NCI-H446 treated with DMSO at 0.1 percent for 48 hours (cell line): Measurements from ENCODE around the gene LINGO4.

Experiments
- DNase-seq: peaks from one replicate; lab custom pipeline; 2025; lab: John Stamatoyannopoulos, UW

The LINGO4 gene

DNA sequence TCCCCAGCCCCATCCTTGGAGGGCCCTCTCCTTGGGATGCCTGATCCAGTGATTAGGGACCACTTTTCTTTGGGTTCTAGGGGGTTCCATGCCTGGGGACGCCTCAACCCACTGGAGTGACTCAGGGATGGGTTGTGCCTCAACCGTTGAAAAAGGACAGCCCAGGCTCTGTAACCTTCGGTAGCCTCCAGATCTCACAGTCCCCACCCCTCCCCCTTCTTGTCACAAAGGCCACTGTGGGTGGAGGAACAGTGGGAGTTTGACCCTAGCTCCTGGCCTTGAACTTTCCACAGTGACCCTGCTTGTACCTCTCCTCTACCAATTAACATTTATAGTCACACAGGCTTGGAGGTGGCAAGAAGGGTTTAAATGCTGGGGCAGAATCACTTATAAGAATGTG lies 29.0 kb upstream of the LINGO4 start:
- no peak for DNase-seq

DNA sequence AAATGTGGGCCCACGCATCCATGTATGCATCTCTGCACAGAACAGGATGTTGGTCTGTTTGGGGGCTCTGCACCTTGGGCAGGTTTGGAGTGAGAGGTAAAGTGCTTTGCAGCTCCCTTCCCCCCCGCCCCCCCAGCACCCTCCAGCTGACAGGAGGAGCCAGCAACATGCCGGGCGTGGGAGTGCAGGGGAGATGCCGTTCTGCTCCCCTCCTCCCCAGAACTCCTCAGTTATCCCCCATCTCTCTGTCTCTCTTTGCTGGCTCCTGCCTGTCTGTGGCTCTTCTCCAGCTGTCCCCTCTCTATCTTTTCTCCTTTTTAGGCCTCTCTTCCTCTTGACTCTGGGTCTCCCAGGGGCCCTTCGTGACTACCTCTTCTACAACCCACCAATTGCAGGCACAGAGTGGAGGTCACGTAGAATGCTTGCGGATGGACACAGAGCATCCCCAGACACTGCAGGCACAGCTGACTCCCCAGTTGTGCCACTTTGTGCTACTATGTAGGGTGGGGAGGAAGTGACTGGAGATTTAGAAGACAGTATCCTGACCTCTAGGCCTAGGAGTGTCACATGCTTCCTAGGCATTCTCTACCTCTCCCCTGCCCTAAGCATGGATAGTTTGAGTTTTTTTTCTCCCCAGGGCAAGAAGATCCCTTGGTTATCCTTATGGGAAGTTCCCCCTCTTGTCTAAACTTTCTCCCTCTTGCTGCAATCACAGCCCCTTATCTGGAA lies 28.1 kb upstream of the LINGO4 start:
- DNase-seq = no peak

- peak; percentile 64 for DNase-seq
Observed at GRCh38 chr1:151832318-151832980, 27.2 kb upstream of the LINGO4 start.

DNA sequence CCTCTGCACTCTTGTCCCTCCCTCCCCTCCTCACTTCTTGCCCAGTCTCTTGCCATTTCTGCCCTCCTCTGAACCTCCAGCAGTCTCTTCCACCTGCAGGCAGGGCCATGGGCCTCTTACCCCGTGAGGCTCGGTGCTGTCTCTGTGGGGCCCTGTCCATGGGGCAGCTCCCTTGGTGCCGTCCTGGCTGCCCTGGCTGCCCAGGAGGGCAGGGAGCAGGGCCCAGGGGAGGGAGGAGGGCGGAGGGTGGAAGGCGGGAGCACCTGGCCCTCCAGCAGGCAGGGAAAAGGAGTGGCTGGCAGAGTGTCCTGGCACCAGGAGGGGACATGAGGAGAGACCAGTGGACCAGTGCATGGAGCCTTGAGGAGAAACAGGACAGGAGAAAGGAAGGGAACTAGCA lies 26.4 kb upstream of the LINGO4 start, which contains the start of gene RORC:
RORC (minus strand) TSS at position 198 of the 400 bp plus-strand sequence; CDS start at position 160, 38 bp downstream.
- DNase-seq = no peak

DNA sequence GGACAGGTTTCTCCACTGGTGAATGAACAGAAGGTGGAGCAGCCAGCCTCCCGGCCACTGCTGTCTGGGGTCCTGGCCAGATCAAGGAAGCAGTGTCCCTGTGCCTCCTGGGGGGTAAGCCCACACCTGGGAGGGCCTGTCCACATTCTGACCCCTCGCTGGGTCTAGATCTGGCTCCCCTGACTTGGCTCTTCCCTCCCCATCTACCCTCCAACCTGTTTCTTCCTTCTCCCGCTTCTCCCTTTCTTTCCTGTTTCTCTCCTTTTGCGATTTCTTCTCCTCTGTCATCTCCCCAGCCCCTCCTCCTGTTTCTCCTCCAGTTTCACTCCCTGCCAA lies 26.0 kb upstream of the LINGO4 start:
- no peak for DNase-seq

DNA sequence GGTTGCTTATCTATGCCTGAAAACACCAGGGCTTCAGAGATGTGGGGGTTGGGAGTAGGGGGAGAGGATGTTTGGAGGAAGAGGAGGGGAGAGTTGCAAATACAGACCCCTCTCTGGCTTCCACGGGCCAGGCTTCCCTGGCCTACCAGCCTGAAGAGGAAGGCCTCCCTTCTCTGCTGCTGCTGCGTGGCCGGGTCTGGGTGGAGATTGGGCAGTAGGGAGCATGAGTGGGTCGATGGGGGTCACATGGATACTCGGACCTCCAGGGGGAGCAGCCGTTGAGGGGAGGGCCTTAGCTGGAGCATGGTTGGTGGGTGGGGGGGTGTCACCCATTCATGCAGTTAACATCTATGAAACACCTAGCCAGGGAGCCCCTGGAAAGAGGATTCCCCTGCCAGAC lies 24.8 kb upstream of the LINGO4 start:
- DNase-seq = no peak

GRCh38 chr1:151829352-151830046 lies 24.3 kb upstream of the LINGO4 start:
- no peak for DNase-seq

DNA sequence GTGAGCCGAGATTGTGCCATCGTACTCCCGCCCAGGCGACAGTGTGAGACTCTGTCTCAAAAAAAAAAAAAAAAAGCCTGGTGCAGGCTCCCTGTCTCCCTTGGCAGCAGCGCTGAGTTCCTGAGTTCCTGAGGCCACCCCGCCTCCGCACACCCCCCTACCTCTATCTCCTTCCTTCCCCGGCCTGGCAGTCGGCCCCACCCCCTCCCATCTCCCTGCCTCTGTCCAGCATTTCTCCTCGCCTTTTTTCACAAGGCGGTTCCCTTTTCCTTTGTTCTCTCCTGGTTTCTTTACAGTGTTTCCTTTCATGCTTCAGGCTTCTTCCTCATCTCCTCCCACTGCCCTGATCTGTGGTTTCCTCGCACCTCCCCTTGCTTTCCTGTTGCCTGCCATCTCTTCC lies 23.7 kb upstream of the LINGO4 start:
- DNase-seq = no peak

GRCh38 chr1:151827853-151828252 lies 22.6 kb upstream of the LINGO4 start:
- no peak for DNase-seq

- no peak for DNase-seq
Observed at GRCh38 chr1:151825751-151826660, 20.8 kb upstream of the LINGO4 start.

GRCh38 chr1:151825204-151825603 lies 20.0 kb upstream of the LINGO4 start:
- no peak for DNase-seq

- DNase-seq = no peak
Observed at GRCh38 chr1:151823175-151823574, 18.0 kb upstream of the LINGO4 start.

DNA sequence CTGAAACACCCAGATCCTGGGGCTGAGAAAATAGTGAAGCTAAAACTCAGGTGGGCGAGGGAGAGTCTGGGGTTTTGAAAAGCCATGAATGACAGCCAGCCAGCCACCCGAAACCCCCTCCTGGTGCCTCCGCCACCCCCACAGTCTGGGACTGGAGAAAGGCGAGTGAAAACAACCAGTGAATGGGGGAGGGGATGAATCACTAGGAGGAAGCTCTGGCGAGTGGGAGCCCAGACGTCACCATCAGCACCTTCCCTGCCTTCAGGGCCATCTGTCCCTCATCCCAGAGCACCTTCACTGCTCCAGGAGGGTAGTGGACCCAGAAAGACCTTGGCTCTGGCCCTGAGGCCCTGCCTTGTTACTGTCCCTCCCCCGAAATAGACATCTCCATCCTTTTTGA lies 17.2 kb upstream of the LINGO4 start:
- DNase-seq = no peak

GRCh38 chr1:151820940-151821339 lies 15.7 kb upstream of the LINGO4 start:
- no peak for DNase-seq

- no peak for DNase-seq
Observed at GRCh38 chr1:151819976-151820623, 14.9 kb upstream of the LINGO4 start.

- no peak for DNase-seq
Observed at GRCh38 chr1:151819227-151819835, 14.1 kb upstream of the LINGO4 start.

- no peak for DNase-seq
Observed at GRCh38 chr1:151817353-151817730, 12.1 kb upstream of the LINGO4 start.

GRCh38 chr1:151816548-151817352 lies 11.5 kb upstream of the LINGO4 start:
- DNase-seq = no peak

DNA sequence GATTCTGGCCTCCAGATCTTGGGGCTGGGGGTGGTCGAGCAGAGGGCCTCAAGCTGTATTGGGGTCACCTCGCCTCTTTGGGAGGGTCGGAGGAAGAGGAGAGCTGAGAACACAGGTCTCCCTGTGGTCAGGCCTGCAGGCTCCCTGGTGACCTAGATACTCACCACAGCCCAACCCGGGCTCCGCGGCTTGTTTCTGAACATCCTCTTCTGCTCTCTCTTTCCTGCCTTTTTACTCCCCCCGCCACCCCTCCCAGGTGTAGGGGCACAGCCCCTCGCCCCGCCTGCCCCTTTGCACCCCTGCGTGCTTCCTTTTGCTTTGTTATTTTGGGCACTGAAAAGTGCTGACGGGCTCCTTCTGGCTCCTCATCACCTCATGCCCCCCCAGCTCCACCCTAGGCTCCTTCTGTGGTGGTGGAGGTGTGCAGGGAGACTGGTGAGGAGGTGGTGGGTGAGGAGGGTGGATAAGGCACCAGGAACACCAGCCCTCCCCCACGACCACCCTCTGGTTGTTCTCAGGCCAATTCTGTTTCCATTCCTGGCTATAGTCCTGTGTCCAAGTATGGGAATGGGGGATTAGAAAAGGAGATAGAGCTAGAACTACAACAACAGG lies 10.6 kb upstream of the LINGO4 start:
- no peak for DNase-seq

- no peak for DNase-seq
Observed at GRCh38 chr1:151814971-151815545, 9.8 kb upstream of the LINGO4 start.
